ENCODE results near the gene PCDH9.
"Not testable (repeated sequence)": the region's sequence is repeated elsewhere in the genome, so short reads cannot be mapped to it uniquely, and the experiment has no call there.

Gene PCDH9

GRCh38 chr13:66296328-66296727, 933.8 kb downstream of the PCDH9 start:
- H3K9me3 ChIP-seq (ENCODE audit: insufficient read depth, low read length): peaks cover 14% of the 10 kb centered on the region; the same call in 1 of the 2 replicates
- peaks cover 3% of the 10 kb centered on the region; the same call in 1 of the 2 replicates for H3K4me1 ChIP-seq (ENCODE audit: low read length)
- no peaks in the 10 kb centered on the region for H4K20me1 ChIP-seq (ENCODE audit: insufficient read depth, low read length)
- TF ChIP-seq EZH2phosphoT487 (IDR thresholded peaks at IDR 0.05; ENCODE audit: low read depth): no peak
- no peak for TF ChIP-seq CTCF (IDR thresholded peaks at IDR 0.05; ENCODE audit: low read depth, low read length)
- no peaks in the 10 kb centered on the region for H3K79me2 ChIP-seq (ENCODE audit: low read length)
- peaks cover 2% of the 10 kb centered on the region for H3K36me3 ChIP-seq (replicated peaks; ENCODE audit: low read depth, low read length)
- H3K27ac ChIP-seq (ENCODE audit: low read length): no peak overlapping the region
- no peak overlapping the region for H3K9ac ChIP-seq (ENCODE audit: low read length)
- H3K4me3 ChIP-seq (ENCODE audit: low read length): no peak overlapping the region
- no peak overlapping the region for H2AFZ ChIP-seq (ENCODE audit: low read depth, low read length)
- H3K27me3 ChIP-seq (ENCODE audit: low read depth, low read length): no peaks in the 10 kb centered on the region
- H3K4me2 ChIP-seq (ENCODE audit: low read length): no peak overlapping the region

GRCh38 chr13:66286806-66287205, 943.3 kb downstream of the PCDH9 start:
- H2AFZ ChIP-seq (ENCODE audit: low read depth, low read length); H3K27ac ChIP-seq (ENCODE audit: low read length); H3K27me3 ChIP-seq (ENCODE audit: low read depth, low read length): not testable (repeated sequence)

GRCh38 chr13:66275416-66275815, 954.7 kb downstream of the PCDH9 start:
- Histone ChIP-seq H3K9ac (ENCODE audit: low read length) (no peak overlapping the region), H3K27me3 (ENCODE audit: low read depth, low read length) (no peaks in the 10 kb centered on the region), H3K27ac (ENCODE audit: low read length) (no peak overlapping the region), H3K4me3 (ENCODE audit: low read length) (no peak overlapping the region), H2AFZ (ENCODE audit: low read depth, low read length) (no peak overlapping the region), H3K4me2 (ENCODE audit: low read length) (no peak overlapping the region), H3K36me3 (replicated peaks; ENCODE audit: low read depth, low read length) (no peaks in the 10 kb centered on the region), H4K20me1 (ENCODE audit: insufficient read depth, low read length) (no peaks in the 10 kb centered on the region), H3K79me2 (ENCODE audit: low read length) (no peaks in the 10 kb centered on the region), H3K9me3 (ENCODE audit: insufficient read depth, low read length) (peaks cover 6% of the 10 kb centered on the region; the same call in 1 of the 2 replicates), H3K4me1 (ENCODE audit: low read length) (no peaks in the 10 kb centered on the region)
- TF ChIP-seq CTCF (IDR thresholded peaks at IDR 0.05; ENCODE audit: low read depth, low read length): no peak

More at GRCh38 chr13:66286806-66287205, 943.3 kb downstream of the PCDH9 start:
- not testable (repeated sequence) for H3K4me2 ChIP-seq (ENCODE audit: low read length); H4K20me1 ChIP-seq (ENCODE audit: insufficient read depth, low read length); H3K9ac ChIP-seq (ENCODE audit: low read length); H3K79me2 ChIP-seq (ENCODE audit: low read length); H3K4me1 ChIP-seq (ENCODE audit: low read length); H3K36me3 ChIP-seq (replicated peaks; ENCODE audit: low read depth, low read length); H3K9me3 ChIP-seq (ENCODE audit: insufficient read depth, low read length); H3K4me3 ChIP-seq (ENCODE audit: low read length)

GRCh38 chr13:66273011-66273410, 957.1 kb downstream of the PCDH9 start:
- Histone ChIP-seq H3K9me3 (ENCODE audit: insufficient read depth, low read length) (peaks cover 6% of the 10 kb centered on the region; the same call in 1 of the 2 replicates), H3K27me3 (ENCODE audit: low read depth, low read length) (no peaks in the 10 kb centered on the region), H3K4me3 (ENCODE audit: low read length) (no peak overlapping the region), H3K79me2 (ENCODE audit: low read length) (no peaks in the 10 kb centered on the region), H3K9ac (ENCODE audit: low read length) (no peak overlapping the region), H3K36me3 (replicated peaks; ENCODE audit: low read depth, low read length) (no peaks in the 10 kb centered on the region), H3K4me1 (ENCODE audit: low read length) (no peaks in the 10 kb centered on the region), H4K20me1 (ENCODE audit: insufficient read depth, low read length) (no peaks in the 10 kb centered on the region), H3K27ac (ENCODE audit: low read length) (no peak overlapping the region), H2AFZ (ENCODE audit: low read depth, low read length) (no peak overlapping the region), H3K4me2 (ENCODE audit: low read length) (no peak overlapping the region)
- TF ChIP-seq CTCF (IDR thresholded peaks at IDR 0.05; ENCODE audit: low read depth, low read length): no peak
- TF ChIP-seq EZH2phosphoT487 (IDR thresholded peaks at IDR 0.05; ENCODE audit: low read depth): no peak

GRCh38 chr13:66266761-66267160, 963.4 kb downstream of the PCDH9 start:
- no peaks in the 10 kb centered on the region for H3K4me1 ChIP-seq (ENCODE audit: low read length)
- no peaks in the 10 kb centered on the region for H3K36me3 ChIP-seq (replicated peaks; ENCODE audit: low read depth, low read length)
- no peak overlapping the region for H3K9ac ChIP-seq (ENCODE audit: low read length)
- no peak overlapping the region for H3K4me3 ChIP-seq (ENCODE audit: low read length)
- TF ChIP-seq CTCF (IDR thresholded peaks at IDR 0.05; ENCODE audit: low read depth, low read length): no peak
- TF ChIP-seq EZH2phosphoT487 (IDR thresholded peaks at IDR 0.05; ENCODE audit: low read depth): no peak
- no peaks in the 10 kb centered on the region for H4K20me1 ChIP-seq (ENCODE audit: insufficient read depth, low read length)
- H3K79me2 ChIP-seq (ENCODE audit: low read length): no peaks in the 10 kb centered on the region
- H3K27ac ChIP-seq (ENCODE audit: low read length): no peak overlapping the region
- no peak overlapping the region for H2AFZ ChIP-seq (ENCODE audit: low read depth, low read length)
- H3K4me2 ChIP-seq (ENCODE audit: low read length): no peak overlapping the region
- H3K9me3 ChIP-seq (ENCODE audit: insufficient read depth, low read length): no peaks in the 10 kb centered on the region
- no peaks in the 10 kb centered on the region for H3K27me3 ChIP-seq (ENCODE audit: low read depth, low read length)

All from OCI-LY3 (cell line).